NCI-H2171 (cell line): ENCODE results near the gene STK24.

ENCODE experiments used
- DNase-seq: peaks from one replicate; lab custom pipeline; 2025; lab: John Stamatoyannopoulos, UW

The STK24 gene

GRCh38 chr13:98530217-98530616, 46.7 kb downstream of the STK24 start:
- no peak for DNase-seq

- DNase-seq: no peak
Observed at GRCh38 chr13:98529171-98529570, 47.7 kb downstream of the STK24 start.

GRCh38 chr13:98528663-98529064, 48.2 kb downstream of the STK24 start:
- no peak for DNase-seq

GRCh38 chr13:98527526-98527925, 49.4 kb downstream of the STK24 start:
- no peak for DNase-seq

GRCh38 chr13:98526182-98526512, 50.8 kb downstream of the STK24 start:
- no peak for DNase-seq

GRCh38 chr13:98525456-98526181, 51.3 kb downstream of the STK24 start:
- no peak for DNase-seq

GRCh38 chr13:98524793-98525192, 52.1 kb downstream of the STK24 start:
- no peak for DNase-seq

GRCh38 chr13:98524391-98524790, 52.5 kb downstream of the STK24 start:
- DNase-seq: no peak

- no peak for DNase-seq
Observed at GRCh38 chr13:98523455-98524102, 53.3 kb downstream of the STK24 start.

- DNase-seq: no peak
Observed at GRCh38 chr13:98522371-98522770, 54.5 kb downstream of the STK24 start.

- no peak for DNase-seq
Observed at GRCh38 chr13:98521461-98522247, 55.3 kb downstream of the STK24 start.

- DNase-seq: no peak
Observed at GRCh38 chr13:98520674-98521449, 56.0 kb downstream of the STK24 start.

GRCh38 chr13:98519976-98520375, 56.9 kb downstream of the STK24 start:
- DNase-seq: no peak

GRCh38 chr13:98517576-98518310, 59.2 kb downstream of the STK24 start:
- no peak for DNase-seq

- no peak for DNase-seq
Observed at GRCh38 chr13:98515818-98516465, 61.0 kb downstream of the STK24 start.

- no peak for DNase-seq
Observed at GRCh38 chr13:98514288-98514687, 62.6 kb downstream of the STK24 start.

- no peak for DNase-seq
Observed at GRCh38 chr13:98513837-98514236, 63.1 kb downstream of the STK24 start.

GRCh38 chr13:98512774-98513665, 63.9 kb downstream of the STK24 start:
- DNase-seq: no peak

GRCh38 chr13:98511435-98511834, 65.5 kb downstream of the STK24 start:
- no peak for DNase-seq

- DNase-seq: no peak
Observed at GRCh38 chr13:98510156-98510509, 66.8 kb downstream of the STK24 start.
